ENCODE results near the gene SCARB1. TPM values are rescaled to one million over a fixed set of nuclear protein-coding genes. Genes with fewer than 3 reads are reported as not detected.

SCARB1 gene
- total RNA-seq, 1 donor from 2014 or later = 44.5 TPM

- Histone ChIP-seq H3K27me3 (ENCODE audit: insufficient read depth, low read length) (no peaks in the 10 kb centered on the region), H3K4me1 (ENCODE audit: insufficient read depth, low read length) (no peaks in the 10 kb centered on the region), H3K4me2 (ENCODE audit: low read length) (no peak overlapping the region), H3K9ac (ENCODE audit: low read length) (no peak overlapping the region), H3K27ac (ENCODE audit: low read depth, low read length) (no peak overlapping the region), H2AFZ (ENCODE audit: low read depth, low read length) (no peak overlapping the region), H4K20me1 (ENCODE audit: insufficient read depth, low read length) (peaks cover 13% of the 10 kb centered on the region), H3K36me3 (ENCODE audit: insufficient read depth, low read length) (no peaks in the 10 kb centered on the region), H3K9me3 (ENCODE audit: insufficient read depth, low read depth, low read length) (no peaks in the 10 kb centered on the region), H3K79me2 (ENCODE audit: insufficient read depth, low read length) (no peaks in the 10 kb centered on the region), H3K4me3 (ENCODE audit: insufficient read depth, low read depth, low read length) (no peak overlapping the region)
- Mint-ChIP-seq H3K9me3 (ENCODE audit: unreplicated experiment) (peaks cover 3% of the 10 kb centered on the region), H3K4me1 (ENCODE audit: low read depth, unreplicated experiment) (peaks cover 7% of the 10 kb centered on the region), H3K27ac (ENCODE audit: unreplicated experiment) (peak overlapping the region; percentile 56), H3K4me3 (ENCODE audit: unreplicated experiment) (no peak overlapping the region), H3K36me3 (ENCODE audit: low read depth, unreplicated experiment) (no peaks in the 10 kb centered on the region), H3K27me3 (ENCODE audit: low read depth, unreplicated experiment) (no peaks in the 10 kb centered on the region)
- TF ChIP-seq, protein P1, sequence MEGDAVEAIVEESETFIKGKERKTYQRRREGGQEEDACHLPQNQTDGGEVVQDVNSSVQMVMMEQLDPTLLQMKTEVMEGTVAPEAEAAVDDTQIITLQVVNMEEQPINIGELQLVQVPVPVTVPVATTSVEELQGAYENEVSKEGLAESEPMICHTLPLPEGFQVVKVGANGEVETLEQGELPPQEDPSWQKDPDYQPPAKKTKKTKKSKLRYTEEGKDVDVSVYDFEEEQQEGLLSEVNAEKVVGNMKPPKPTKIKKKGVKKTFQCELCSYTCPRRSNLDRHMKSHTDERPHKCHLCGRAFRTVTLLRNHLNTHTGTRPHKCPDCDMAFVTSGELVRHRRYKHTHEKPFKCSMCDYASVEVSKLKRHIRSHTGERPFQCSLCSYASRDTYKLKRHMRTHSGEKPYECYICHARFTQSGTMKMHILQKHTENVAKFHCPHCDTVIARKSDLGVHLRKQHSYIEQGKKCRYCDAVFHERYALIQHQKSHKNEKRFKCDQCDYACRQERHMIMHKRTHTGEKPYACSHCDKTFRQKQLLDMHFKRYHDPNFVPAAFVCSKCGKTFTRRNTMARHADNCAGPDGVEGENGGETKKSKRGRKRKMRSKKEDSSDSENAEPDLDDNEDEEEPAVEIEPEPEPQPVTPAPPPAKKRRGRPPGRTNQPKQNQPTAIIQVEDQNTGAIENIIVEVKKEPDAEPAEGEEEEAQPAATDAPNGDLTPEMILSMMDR (IDR thresholded peaks at IDR 0.05; ENCODE audit: insufficient read depth, low read depth, low read length) = no peak
- no peak for TF ChIP-seq EZH2 (IDR thresholded peaks at IDR 0.05; ENCODE audit: insufficient read depth, low read length)
- FAIRE-seq (no peak), DNase-seq (ENCODE audit: low read depth) (no peak)
Observed at GRCh38 chr12:124821252-124822200, 42.1 kb downstream of the SCARB1 start.

DNA sequence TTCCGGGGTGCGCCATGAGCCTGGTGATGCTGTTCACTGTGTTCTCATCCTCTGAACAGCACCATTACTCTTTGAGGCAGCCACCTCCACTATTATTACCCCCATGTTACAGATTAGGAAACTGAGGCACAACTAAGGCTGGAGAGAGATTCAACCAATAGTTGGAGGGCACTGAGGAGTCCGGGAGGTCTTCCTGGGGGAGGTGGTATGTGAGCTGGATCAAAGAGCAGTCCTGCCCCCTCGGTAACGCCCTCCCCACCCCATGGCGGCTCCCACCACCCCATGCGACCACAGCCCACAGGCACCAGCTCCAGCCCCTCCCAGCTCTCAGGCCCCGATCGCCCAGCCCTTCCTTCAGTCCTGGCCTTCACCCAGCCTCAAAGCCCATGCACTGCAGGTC lies 43.5 kb downstream of the SCARB1 start:
- H3K9ac ChIP-seq (ENCODE audit: low read length) = no peak overlapping the region
- H3K36me3 ChIP-seq (ENCODE audit: insufficient read depth, low read length) = no peaks in the 10 kb centered on the region
- no peak for TF ChIP-seq EZH2 (IDR thresholded peaks at IDR 0.05; ENCODE audit: insufficient read depth, low read length)
- TF ChIP-seq, protein P1 (IDR thresholded peaks at IDR 0.05; ENCODE audit: insufficient read depth, low read depth, low read length) = no peak
- Mint-ChIP-seq H3K9me3 (ENCODE audit: unreplicated experiment) (peaks cover 3% of the 10 kb centered on the region), H3K4me1 (ENCODE audit: low read depth, unreplicated experiment) (peaks cover 7% of the 10 kb centered on the region), H3K27me3 (ENCODE audit: low read depth, unreplicated experiment) (no peaks in the 10 kb centered on the region), H3K36me3 (ENCODE audit: low read depth, unreplicated experiment) (peaks cover 2% of the 10 kb centered on the region), H3K27ac (ENCODE audit: unreplicated experiment) (no peak overlapping the region), H3K4me3 (ENCODE audit: unreplicated experiment) (no peak overlapping the region)
- no peaks in the 10 kb centered on the region for H3K9me3 ChIP-seq (ENCODE audit: insufficient read depth, low read depth, low read length)
- H3K27me3 ChIP-seq (ENCODE audit: insufficient read depth, low read length) = no peaks in the 10 kb centered on the region
- no peaks in the 10 kb centered on the region for H3K4me1 ChIP-seq (ENCODE audit: insufficient read depth, low read length)
- no peak overlapping the region for H2AFZ ChIP-seq (ENCODE audit: low read depth, low read length)
- DNase-seq (ENCODE audit: low read depth) = no peak
- no peak overlapping the region for H3K4me3 ChIP-seq (ENCODE audit: insufficient read depth, low read depth, low read length)
- peaks cover 13% of the 10 kb centered on the region for H4K20me1 ChIP-seq (ENCODE audit: insufficient read depth, low read length)
- H3K79me2 ChIP-seq (ENCODE audit: insufficient read depth, low read length) = no peaks in the 10 kb centered on the region
- no peak overlapping the region for H3K27ac ChIP-seq (ENCODE audit: low read depth, low read length)
- FAIRE-seq = no peak
- no peak overlapping the region for H3K4me2 ChIP-seq (ENCODE audit: low read length)

DNA sequence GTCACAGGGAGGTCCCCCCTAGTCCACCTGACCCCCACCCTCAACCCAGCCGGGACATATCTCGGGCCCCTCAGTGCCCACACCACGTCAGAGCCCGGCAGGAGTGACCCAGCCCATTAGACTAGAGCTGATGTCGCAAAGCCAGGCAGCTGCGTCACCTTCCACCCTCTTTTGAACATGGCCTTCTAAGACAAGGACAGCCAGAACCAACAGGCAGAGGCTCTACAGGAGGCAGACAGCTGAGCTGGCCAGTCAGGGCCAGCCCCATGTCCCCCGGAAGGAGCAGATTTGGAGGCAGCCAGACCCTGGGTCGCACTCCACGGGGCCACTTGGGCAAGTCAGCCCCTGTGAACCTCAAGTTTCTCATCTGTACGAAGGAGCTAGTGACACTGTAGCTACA lies 44.1 kb downstream of the SCARB1 start:
- H3K79me2 ChIP-seq (ENCODE audit: insufficient read depth, low read length) = no peaks in the 10 kb centered on the region
- H3K4me1 ChIP-seq (ENCODE audit: insufficient read depth, low read length) = no peaks in the 10 kb centered on the region
- peaks cover 5% of the 10 kb centered on the region for H3K4me1 Mint-ChIP-seq (ENCODE audit: low read depth, unreplicated experiment)
- peaks cover 3% of the 10 kb centered on the region for H3K9me3 Mint-ChIP-seq (ENCODE audit: unreplicated experiment)
- H3K4me3 Mint-ChIP-seq (ENCODE audit: unreplicated experiment) = no peak overlapping the region
- no peak overlapping the region for H3K4me3 ChIP-seq (ENCODE audit: insufficient read depth, low read depth, low read length)
- H3K9me3 ChIP-seq (ENCODE audit: insufficient read depth, low read depth, low read length) = no peaks in the 10 kb centered on the region
- H3K27me3 ChIP-seq (ENCODE audit: insufficient read depth, low read length) = no peaks in the 10 kb centered on the region
- no peak for FAIRE-seq
- H3K4me2 ChIP-seq (ENCODE audit: low read length) = no peak overlapping the region
- no peak overlapping the region for H2AFZ ChIP-seq (ENCODE audit: low read depth, low read length)
- no peaks in the 10 kb centered on the region for H3K27me3 Mint-ChIP-seq (ENCODE audit: low read depth, unreplicated experiment)
- no peak overlapping the region for H3K27ac ChIP-seq (ENCODE audit: low read depth, low read length)
- H3K27ac Mint-ChIP-seq (ENCODE audit: unreplicated experiment) = no peak overlapping the region
- no peak for DNase-seq (ENCODE audit: low read depth)
- H3K36me3 ChIP-seq (ENCODE audit: insufficient read depth, low read length) = no peaks in the 10 kb centered on the region
- H3K9ac ChIP-seq (ENCODE audit: low read length) = no peak overlapping the region
- peaks cover 7% of the 10 kb centered on the region for H3K36me3 Mint-ChIP-seq (ENCODE audit: low read depth, unreplicated experiment)
- TF ChIP-seq EZH2 (IDR thresholded peaks at IDR 0.05; ENCODE audit: insufficient read depth, low read length) = no peak
- H4K20me1 ChIP-seq (ENCODE audit: insufficient read depth, low read length) = peaks cover 13% of the 10 kb centered on the region

Data from astrocyte (in vitro differentiated cells and primary cell).